H9 (cell line): Measurements from ENCODE around the gene DLG2. TPM values are rescaled to one million over a fixed set of nuclear protein-coding genes. Genes with fewer than 3 reads are reported as not detected.

Experiments
- DNase-seq: peaks from one replicate; pipeline ENCODE4 v3.0.0-alpha.2; 2017
- H2AFZ ChIP-seq: one replicate; pipeline ENCODE4 v1.6.1; 2013; ENCODE audit warnings: mild to moderate bottlenecking, low read length, control low read depth, moderate library complexity
- H2AK5ac ChIP-seq: 2 replicates; pipeline ENCODE4 v1.6.1; 2013; ENCODE audit warnings: low read length, control low read depth, mixed read lengths; ENCODE audit not compliant: insufficient read length
- H2BK120ac ChIP-seq: one replicate; pipeline ENCODE4 v1.6.1; 2013; ENCODE audit warnings: low read depth, mild to moderate bottlenecking, low read length, control low read depth, inconsistent platforms; ENCODE audit not compliant: poor library complexity, severe bottlenecking
- H2BK12ac ChIP-seq: 2 replicates; pipeline ENCODE4 v1.6.1; 2013; ENCODE audit warnings: low read length, control low read depth, mixed read lengths, low read depth; ENCODE audit not compliant: insufficient read length
- H2BK15ac ChIP-seq: 2 replicates; pipeline ENCODE4 v1.6.1; 2013; ENCODE audit warnings: low read depth, low read length, control low read depth
- H2BK20ac ChIP-seq: one replicate; pipeline ENCODE4 v1.6.1; 2013; ENCODE audit warnings: low read depth, mild to moderate bottlenecking, low read length, control low read depth, inconsistent platforms; ENCODE audit not compliant: poor library complexity, severe bottlenecking
- H2BK5ac ChIP-seq: 2 replicates; pipeline ENCODE4 v1.6.1; 2013; ENCODE audit warnings: low read length, control low read depth, mixed read lengths; ENCODE audit not compliant: insufficient read length
- H3K14ac ChIP-seq: 2 replicates; pipeline ENCODE4 v1.6.1; 2013; ENCODE audit warnings: low read length, control low read depth; ENCODE audit not compliant: insufficient read depth
- H3K18ac ChIP-seq: 2 replicates; pipeline ENCODE4 v1.6.1; 2013; ENCODE audit warnings: low read depth, mild to moderate bottlenecking, mixed read lengths, low read length, control low read depth; ENCODE audit not compliant: insufficient read length
- H3K23ac ChIP-seq: 2 replicates; pipeline ENCODE4 v1.6.1; 2013; ENCODE audit warnings: low read length, control low read depth, mixed read lengths, low read depth; ENCODE audit not compliant: insufficient read length
- H3K23me2 ChIP-seq: 2 replicates; pipeline ENCODE4 v1.6.1; 2013; ENCODE audit warnings: low read depth, mild to moderate bottlenecking, mixed read lengths, low read length, control low read depth; ENCODE audit not compliant: insufficient read length, poor library complexity, severe bottlenecking
- H3K27ac ChIP-seq: 2 replicates; pipeline ENCODE4 v1.5.1; 2013; ENCODE audit warnings: low read length, control low read depth, mixed read lengths, low read depth; ENCODE audit not compliant: insufficient read length
- H3K27me3 ChIP-seq: 2 replicates; pipeline ENCODE4 v1.6.1; 2013; ENCODE audit warnings: low read length, control low read depth, inconsistent platforms; ENCODE audit not compliant: insufficient read depth
- H3K4ac ChIP-seq: 2 replicates; pipeline ENCODE4 v1.6.1; 2013; ENCODE audit warnings: low read depth, mild to moderate bottlenecking, control low read depth, inconsistent platforms, low read length, moderate library complexity
- H3K4me1 ChIP-seq: 2 replicates; pipeline ENCODE4 v1.6.1; 2013; ENCODE audit warnings: low read length, control low read depth, inconsistent platforms; ENCODE audit not compliant: insufficient read depth
- H3K4me2 ChIP-seq: 2 replicates; pipeline ENCODE4 v1.6.1; 2013; ENCODE audit warnings: low read length, control low read depth, mixed read lengths; ENCODE audit not compliant: insufficient read length, insufficient read depth
- H3K56ac ChIP-seq: 2 replicates; pipeline ENCODE4 v1.6.1; 2013; ENCODE audit warnings: low read depth, mild to moderate bottlenecking, mixed read lengths, low read length, control low read depth; ENCODE audit not compliant: insufficient read length
- H3K79me1 ChIP-seq: 2 replicates; pipeline ENCODE4 v1.6.1; 2013; ENCODE audit warnings: low read depth, mild to moderate bottlenecking, moderate library complexity, low read length, control low read depth, inconsistent platforms; ENCODE audit not compliant: insufficient read depth, poor library complexity, severe bottlenecking
- H3K79me2 ChIP-seq: 2 replicates; pipeline ENCODE4 v1.6.1; 2013; ENCODE audit warnings: low read length, control low read depth, inconsistent platforms; ENCODE audit not compliant: insufficient read depth
- H3K9ac ChIP-seq: 2 replicates; pipeline ENCODE4 v1.6.1; 2013; ENCODE audit warnings: low read length, control low read depth, mixed read lengths; ENCODE audit not compliant: insufficient read length; ENCODE audit errors: extremely low read depth
- H3K9me3 ChIP-seq: one replicate; pipeline ENCODE4 v1.6.1; 2013; ENCODE audit warnings: low read depth, low read length, inconsistent platforms; ENCODE audit not compliant: control insufficient read depth
- H3T11ph ChIP-seq: one replicate; pipeline ENCODE4 v1.6.1; 2013; ENCODE audit warnings: mild to moderate bottlenecking, low read length, control low read depth, inconsistent platforms
- H4K20me1 ChIP-seq: one replicate; pipeline ENCODE4 v1.6.1; 2013; ENCODE audit not compliant: control insufficient read depth, insufficient read length, insufficient read depth
- H4K5ac ChIP-seq: 2 replicates; pipeline ENCODE4 v1.6.1; 2013; ENCODE audit warnings: low read depth, mild to moderate bottlenecking, mixed read lengths, low read length, control low read depth; ENCODE audit not compliant: insufficient read length
- H4K8ac ChIP-seq: replicated peaks from 2 replicates; pipeline ENCODE4 v1.6.1; 2013; ENCODE audit warnings: low read length, control low read depth, mixed read lengths, low read depth; ENCODE audit not compliant: insufficient read length
- H4K91ac ChIP-seq: 2 replicates; pipeline ENCODE4 v1.6.1; 2013; ENCODE audit warnings: low read depth, mild to moderate bottlenecking, moderate library complexity, mixed read lengths, low read length, control low read depth; ENCODE audit not compliant: insufficient read length
- H3K27ac Mint-ChIP-seq, 3 experiments: 2 replicates in 2 of 3; 3 replicates in 1 of 3; pipeline ENCODE4 v1.8.0; 2020 to 2021; ENCODE audit warnings: mixed read lengths in 3 of 3, mild to moderate bottlenecking in 1 of 3, moderate library complexity in 1 of 3
- H3K27me3 Mint-ChIP-seq: 2 replicates; pipeline ENCODE4 v1.8.0; 2021; ENCODE audit warnings: low read depth, mild to moderate bottlenecking, moderate library complexity, mixed read lengths
- H3K36me3 Mint-ChIP-seq, 3 experiments: 2 replicates in 2 of 3; 3 replicates in 1 of 3; pipeline ENCODE4 v1.8.0; 2020 to 2021; ENCODE audit warnings: low read depth in 3 of 3, mixed read lengths in 3 of 3; ENCODE audit not compliant: insufficient read depth in 1 of 3
- H3K4me1 Mint-ChIP-seq, 2 experiments: 2 replicates each; pipeline ENCODE4 v1.8.0; 2020; ENCODE audit warnings: mixed read lengths in 2 of 2
- H3K4me3 Mint-ChIP-seq, 2 experiments: 2 replicates in 1 of 2; 3 replicates in 1 of 2; pipeline ENCODE4 v1.8.0; 2020 to 2021; ENCODE audit warnings: mild to moderate bottlenecking in 2 of 2, mixed read lengths in 2 of 2, moderate library complexity in 1 of 2
- H3K9me3 Mint-ChIP-seq, 2 experiments: 2 replicates in 1 of 2; 3 replicates in 1 of 2; pipeline ENCODE4 v1.8.0; 2020; ENCODE audit warnings: mild to moderate bottlenecking in 2 of 2, mixed read lengths in 2 of 2, moderate library complexity in 1 of 2
- CTCF ChIP-seq: fragments of 200-600 bp; sonication (generic); conservative IDR thresholded peaks from 3 replicates; pipeline ENCODE4 v1.8.0; 2021; ENCODE audit warnings: antibody characterized with exemption, mild to moderate bottlenecking
- WGBS: extraction: QIAGEN DNeasy Blood & Tissue Kit; methylation state at CpG from one replicate; pipeline ENCODE4 v1.1.7; 2013; ENCODE audit warnings: missing lambda C conversion rate, low lambda C conversion rate, mixed read lengths; ENCODE audit not compliant: insufficient read length; ENCODE audit errors: extremely low coverage; 5-methylcytosine and 5-hydroxymethylcytosine counted together
- total RNA-seq: library from RNA; stranded (reverse); gene quantifications from 2 replicates; pipeline ENCODE4 v1.2.1, GENCODE V29; 2021

Gene DLG2
- total RNA-seq, 1 experiment from 2014 or later: 8.0 TPM

GRCh38 chr11:83523676-83524075 lies 2103.5 kb downstream of the DLG2 start:
- no peak overlapping the region for H3K23ac ChIP-seq
- no peaks in the 10 kb centered on the region for H3K9me3 ChIP-seq
- no peak overlapping the region for H3K18ac ChIP-seq
- H3K56ac ChIP-seq: no peak overlapping the region
- H3K4me1 ChIP-seq: peaks cover 5% of the 10 kb centered on the region; the same call in 1 of the 2 replicates
- H3K79me2 ChIP-seq: no peaks in the 10 kb centered on the region
- no peak overlapping the region for H2AK5ac ChIP-seq
- no peak overlapping the region for H4K91ac ChIP-seq
- WGBS: no CpG with 5 or more reads among the region's 2 CpGs
- no peak overlapping the region for H2AFZ ChIP-seq
- Mint-ChIP-seq H3K36me3 (peaks cover 2 to 4% (median 3%) of the 10 kb centered on the region in 3 experiments; a peak in 4 of 7 replicates), H3K27ac (no peak overlapping the region), H3K9me3 (peaks cover 3 to 4% of the 10 kb centered on the region in 2 experiments; a peak in 3 of 5 replicates), H3K27me3 (no peaks in the 10 kb centered on the region), H3K4me3 (no peak overlapping the region), H3K4me1 (peaks cover 11 to 16% of the 10 kb centered on the region in 2 experiments)
- H4K20me1 ChIP-seq: no peaks in the 10 kb centered on the region
- no peak overlapping the region for H2BK120ac ChIP-seq
- no peak overlapping the region for H4K5ac ChIP-seq
- H2BK5ac ChIP-seq: no peak overlapping the region
- no peak overlapping the region for H3K4me2 ChIP-seq
- no peak overlapping the region for H3K14ac ChIP-seq
- H4K8ac ChIP-seq: no peak overlapping the region
- no peak overlapping the region for H2BK15ac ChIP-seq
- no peak overlapping the region for H3K4ac ChIP-seq
- no peaks in the 10 kb centered on the region for H3K27me3 ChIP-seq
- DNase-seq: peak; percentile 37
- no peak overlapping the region for H3T11ph ChIP-seq
- H3K27ac ChIP-seq: no peak overlapping the region
- no peak overlapping the region for H3K9ac ChIP-seq
- H3K23me2 ChIP-seq: no peaks in the 10 kb centered on the region
- no peak overlapping the region for H2BK12ac ChIP-seq
- H3K79me1 ChIP-seq: no peaks in the 10 kb centered on the region
- no peak overlapping the region for H2BK20ac ChIP-seq
- no peak for TF ChIP-seq CTCF
